Measurements from ENCODE around the gene DDB1. TPM values are rescaled to one million over a fixed set of nuclear protein-coding genes. Genes with fewer than 3 reads are reported as not detected.

Gene DDB1
- total and polyA plus RNA-seq, 2 of the 13 experiments (the other 11 are each of a cell fraction or from before 2014, with no cell fraction given), result 217 to 266 TPM

GRCh38 chr11:61294717-61295595 is 37.9 kb downstream of the DDB1 start, which contains the start of gene VWCE (continued):
- TF ChIP-seq ZBED4 (CRISPR knock-in tag; IDR thresholded peaks at IDR 0.05; ENCODE audit: borderline replicate concordance) (peak; percentile 49; the same call in 1 of the 2 replicates), SSRP1 (CRISPR knock-in tag; IDR thresholded peaks at IDR 0.05) (0 out of 2 replicates have a peak, but pooled peaks have one; percentile 73), NR2F6 (IDR thresholded peaks at IDR 0.05) (no peak), NR2F6 (CRISPR knock-in tag; IDR thresholded peaks at IDR 0.05) (peak; percentile 61; the same call in 1 of the 2 replicates), ZNF451 (CRISPR knock-in tag; IDR thresholded peaks at IDR 0.05) (no peak), ARID2 (CRISPR knock-in tag; IDR thresholded peaks at IDR 0.05; ENCODE audit: borderline replicate concordance) (peak; percentile 72; the same call in 1 of the 2 replicates), TIGD3 (CRISPR knock-in tag; IDR thresholded peaks at IDR 0.05; ENCODE audit: borderline replicate concordance) (no peak), NR3C1 (CRISPR knock-in tag; IDR thresholded peaks at IDR 0.05) (no peak), DNMT3B (CRISPR knock-in tag; conservative IDR thresholded peaks at IDR 0.05) (no peak)
- TF ChIP-seq, protein P1, sequence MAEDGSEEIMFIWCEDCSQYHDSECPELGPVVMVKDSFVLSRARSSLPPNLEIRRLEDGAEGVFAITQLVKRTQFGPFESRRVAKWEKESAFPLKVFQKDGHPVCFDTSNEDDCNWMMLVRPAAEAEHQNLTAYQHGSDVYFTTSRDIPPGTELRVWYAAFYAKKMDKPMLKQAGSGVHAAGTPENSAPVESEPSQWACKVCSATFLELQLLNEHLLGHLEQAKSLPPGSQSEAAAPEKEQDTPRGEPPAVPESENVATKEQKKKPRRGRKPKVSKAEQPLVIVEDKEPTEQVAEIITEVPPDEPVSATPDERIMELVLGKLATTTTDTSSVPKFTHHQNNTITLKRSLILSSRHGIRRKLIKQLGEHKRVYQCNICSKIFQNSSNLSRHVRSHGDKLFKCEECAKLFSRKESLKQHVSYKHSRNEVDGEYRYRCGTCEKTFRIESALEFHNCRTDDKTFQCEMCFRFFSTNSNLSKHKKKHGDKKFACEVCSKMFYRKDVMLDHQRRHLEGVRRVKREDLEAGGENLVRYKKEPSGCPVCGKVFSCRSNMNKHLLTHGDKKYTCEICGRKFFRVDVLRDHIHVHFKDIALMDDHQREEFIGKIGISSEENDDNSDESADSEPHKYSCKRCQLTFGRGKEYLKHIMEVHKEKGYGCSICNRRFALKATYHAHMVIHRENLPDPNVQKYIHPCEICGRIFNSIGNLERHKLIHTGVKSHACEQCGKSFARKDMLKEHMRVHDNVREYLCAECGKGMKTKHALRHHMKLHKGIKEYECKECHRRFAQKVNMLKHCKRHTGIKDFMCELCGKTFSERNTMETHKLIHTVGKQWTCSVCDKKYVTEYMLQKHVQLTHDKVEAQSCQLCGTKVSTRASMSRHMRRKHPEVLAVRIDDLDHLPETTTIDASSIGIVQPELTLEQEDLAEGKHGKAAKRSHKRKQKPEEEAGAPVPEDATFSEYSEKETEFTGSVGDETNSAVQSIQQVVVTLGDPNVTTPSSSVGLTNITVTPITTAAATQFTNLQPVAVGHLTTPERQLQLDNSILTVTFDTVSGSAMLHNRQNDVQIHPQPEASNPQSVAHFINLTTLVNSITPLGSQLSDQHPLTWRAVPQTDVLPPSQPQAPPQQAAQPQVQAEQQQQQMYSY (CRISPR knock-in tag; IDR thresholded peaks at IDR 0.05), result peak; percentile 15; the same call in 1 of the 2 replicates
- TF ChIP-seq, protein P2, sequence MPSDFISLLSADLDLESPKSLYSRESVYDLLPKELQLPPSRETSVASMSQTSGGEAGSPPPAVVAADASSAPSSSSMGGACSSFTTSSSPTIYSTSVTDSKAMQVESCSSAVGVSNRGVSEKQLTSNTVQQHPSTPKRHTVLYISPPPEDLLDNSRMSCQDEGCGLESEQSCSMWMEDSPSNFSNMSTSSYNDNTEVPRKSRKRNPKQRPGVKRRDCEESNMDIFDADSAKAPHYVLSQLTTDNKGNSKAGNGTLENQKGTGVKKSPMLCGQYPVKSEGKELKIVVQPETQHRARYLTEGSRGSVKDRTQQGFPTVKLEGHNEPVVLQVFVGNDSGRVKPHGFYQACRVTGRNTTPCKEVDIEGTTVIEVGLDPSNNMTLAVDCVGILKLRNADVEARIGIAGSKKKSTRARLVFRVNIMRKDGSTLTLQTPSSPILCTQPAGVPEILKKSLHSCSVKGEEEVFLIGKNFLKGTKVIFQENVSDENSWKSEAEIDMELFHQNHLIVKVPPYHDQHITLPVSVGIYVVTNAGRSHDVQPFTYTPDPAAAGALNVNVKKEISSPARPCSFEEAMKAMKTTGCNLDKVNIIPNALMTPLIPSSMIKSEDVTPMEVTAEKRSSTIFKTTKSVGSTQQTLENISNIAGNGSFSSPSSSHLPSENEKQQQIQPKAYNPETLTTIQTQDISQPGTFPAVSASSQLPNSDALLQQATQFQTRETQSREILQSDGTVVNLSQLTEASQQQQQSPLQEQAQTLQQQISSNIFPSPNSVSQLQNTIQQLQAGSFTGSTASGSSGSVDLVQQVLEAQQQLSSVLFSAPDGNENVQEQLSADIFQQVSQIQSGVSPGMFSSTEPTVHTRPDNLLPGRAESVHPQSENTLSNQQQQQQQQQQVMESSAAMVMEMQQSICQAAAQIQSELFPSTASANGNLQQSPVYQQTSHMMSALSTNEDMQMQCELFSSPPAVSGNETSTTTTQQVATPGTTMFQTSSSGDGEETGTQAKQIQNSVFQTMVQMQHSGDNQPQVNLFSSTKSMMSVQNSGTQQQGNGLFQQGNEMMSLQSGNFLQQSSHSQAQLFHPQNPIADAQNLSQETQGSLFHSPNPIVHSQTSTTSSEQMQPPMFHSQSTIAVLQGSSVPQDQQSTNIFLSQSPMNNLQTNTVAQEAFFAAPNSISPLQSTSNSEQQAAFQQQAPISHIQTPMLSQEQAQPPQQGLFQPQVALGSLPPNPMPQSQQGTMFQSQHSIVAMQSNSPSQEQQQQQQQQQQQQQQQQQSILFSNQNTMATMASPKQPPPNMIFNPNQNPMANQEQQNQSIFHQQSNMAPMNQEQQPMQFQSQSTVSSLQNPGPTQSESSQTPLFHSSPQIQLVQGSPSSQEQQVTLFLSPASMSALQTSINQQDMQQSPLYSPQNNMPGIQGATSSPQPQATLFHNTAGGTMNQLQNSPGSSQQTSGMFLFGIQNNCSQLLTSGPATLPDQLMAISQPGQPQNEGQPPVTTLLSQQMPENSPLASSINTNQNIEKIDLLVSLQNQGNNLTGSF (CRISPR knock-in tag; IDR thresholded peaks at IDR 0.05), result no peak; the same call in 1 of the 2 replicates
- TF ChIP-seq, protein P3, sequence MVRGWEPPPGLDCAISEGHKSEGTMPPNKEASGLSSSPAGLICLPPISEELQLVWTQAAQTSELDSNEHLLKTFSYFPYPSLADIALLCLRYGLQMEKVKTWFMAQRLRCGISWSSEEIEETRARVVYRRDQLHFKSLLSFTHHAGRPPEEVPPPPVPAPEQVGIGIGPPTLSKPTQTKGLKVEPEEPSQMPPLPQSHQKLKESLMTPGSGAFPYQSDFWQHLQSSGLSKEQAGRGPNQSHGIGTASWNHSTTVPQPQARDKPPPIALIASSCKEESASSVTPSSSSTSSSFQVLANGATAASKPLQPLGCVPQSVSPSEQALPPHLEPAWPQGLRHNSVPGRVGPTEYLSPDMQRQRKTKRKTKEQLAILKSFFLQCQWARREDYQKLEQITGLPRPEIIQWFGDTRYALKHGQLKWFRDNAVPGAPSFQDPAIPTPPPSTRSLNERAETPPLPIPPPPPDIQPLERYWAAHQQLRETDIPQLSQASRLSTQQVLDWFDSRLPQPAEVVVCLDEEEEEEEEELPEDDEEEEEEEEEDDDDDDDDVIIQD (CRISPR knock-in tag; IDR thresholded peaks at IDR 0.05; ENCODE audit: low read depth), result 0 out of 2 replicates have a peak, but pooled peaks have one; percentile 18
